ENCODE results near the gene GPC1.

DNA sequence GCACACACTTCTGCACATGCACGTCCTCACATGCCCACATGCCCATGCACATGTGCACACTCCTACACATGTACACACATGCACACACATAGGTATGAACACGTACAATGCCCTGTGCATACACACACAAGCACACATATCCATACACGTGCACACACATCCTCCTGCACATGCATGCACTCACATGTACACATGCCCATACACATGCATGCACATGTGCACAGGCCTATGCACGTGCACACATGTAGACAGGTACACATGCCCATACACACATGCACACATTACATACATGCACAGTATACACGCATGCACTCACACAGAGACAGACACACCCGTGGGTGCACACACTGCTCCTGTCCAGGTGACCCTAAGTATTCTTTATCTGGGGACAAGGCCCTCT is 34.3 kb downstream of the GPC1 start:
- TF ChIP-seq TCF4 (CRISPR knock-in tag; IDR thresholded peaks at IDR 0.05; ENCODE audit: borderline replicate concordance) (no peak), ZNF8 (CRISPR knock-in tag; IDR thresholded peaks at IDR 0.05) (no peak)
